HepG2 (cell line): ENCODE results near the gene CCDC201. TPM values are rescaled to one million over a fixed set of nuclear protein-coding genes. Genes with fewer than 3 reads are reported as not detected.
A peak's percentile ranks its signal among the peaks of the same experiment; 100 is the strongest.

Source experiments
- ATAC-seq: fragments of 200-7000 bp; cut with Tn5 transposase; 3 replicates; pipeline ENCODE4 v1.9.1; 2020; ENCODE audit warnings: mild to moderate bottlenecking, moderate library complexity
- BruUV-seq: library from RNA; stranded (reverse); fragments of 400-500 nt; replicated peaks from 2 replicates; lab custom pipeline; 2021; lab: Mats Ljungman, UMichigan
- CTCF ChIA-PET: fragments of 300-600 bp; formaldehyde crosslinking; extraction: SDS; loops from one replicate; lab custom pipeline; 2021; ENCODE audit warnings: low total read pairs, inconsistent platforms, low intra/inter-chr PET ratio; lab: Yijun Ruan, JAX
- POLR2A ChIA-PET: fragments of 350-600 bp; sonication (Branson Sonifier 250); formaldehyde crosslinking; loops from one replicate; lab custom pipeline; 2020; ENCODE audit warnings: antibody characterized with exemption, inconsistent platforms; lab: Yijun Ruan, JAX
- DNase-seq: peaks from one replicate; pipeline ENCODE4 v3.0.0-alpha.2; 2015; ENCODE audit warnings: low spot score
- FAIRE-seq: peaks from 3 replicates; lab custom pipeline; 2011; peaks lifted over from hg19 to GRCh38; lab: Jason Lieb, UNC
- H2AFZ ChIP-seq: one replicate; pipeline ENCODE4 v1.6.1; 2011; ENCODE audit warnings: low read length, inconsistent platforms
- H3K27ac ChIP-seq: fragments of 300-600 bp; 3 replicates; pipeline ENCODE4 v1.8.0; 2011; ENCODE audit warnings: mixed run types, mild to moderate bottlenecking, mixed read lengths, low read length, inconsistent platforms; ENCODE audit not compliant: insufficient read depth; ENCODE audit errors: extremely low read length
- H3K27me3 ChIP-seq, 2 experiments: fragments of 200-600 bp in 1 of 2; 2 replicates in 1 of 2; 3 replicates in 1 of 2; pipeline versions ENCODE4 v1.6.0 to v1.8.0; 2011; ENCODE audit warnings: low read length in 2 of 2, mild to moderate bottlenecking in 2 of 2, moderate library complexity in 2 of 2, inconsistent platforms in 1 of 2; ENCODE audit not compliant: insufficient read depth in 2 of 2, control insufficient read depth in 1 of 2
- H3K36me3 ChIP-seq, 2 experiments: fragments of 200-600 bp in 1 of 2; replicated peaks in 1 of 2; 2 replicates in 1 of 2; 3 replicates in 1 of 2; pipeline versions ENCODE4 v1.5.1 to v1.8.0; 2011; ENCODE audit warnings: low read length in 2 of 2, inconsistent platforms in 1 of 2; ENCODE audit not compliant: insufficient read depth in 2 of 2, control insufficient read depth in 1 of 2
- H3K4me1 ChIP-seq: 2 replicates; pipeline ENCODE4 v1.5.1; 2012; ENCODE audit warnings: low read length, inconsistent platforms; ENCODE audit not compliant: insufficient read depth
- H3K4me2 ChIP-seq: 2 replicates; pipeline ENCODE4 v1.6.0; 2011; ENCODE audit warnings: low read depth, low read length, inconsistent platforms
- H3K4me3 ChIP-seq, 3 experiments: fragments of 200-600 bp in 1 of 3; sonication (generic), shearing (Covaris generic) in 1 of 3; replicated peaks in 1 of 3; 2 replicates each; pipeline ENCODE4 v1.5.1; 2011 to 2016; ENCODE audit warnings: low read length in 3 of 3, inconsistent platforms in 2 of 3, low read depth in 2 of 3, mild to moderate bottlenecking in 2 of 3, control low read depth in 1 of 3, mixed read lengths in 1 of 3; ENCODE audit not compliant: insufficient read depth in 1 of 3
- H3K79me2 ChIP-seq: one replicate; pipeline ENCODE4 v1.6.1; 2011; ENCODE audit warnings: low read length, inconsistent platforms; ENCODE audit not compliant: insufficient read depth
- H3K9ac ChIP-seq: 2 replicates; pipeline ENCODE4 v1.6.0; 2011; ENCODE audit warnings: mild to moderate bottlenecking, low read depth, low read length, inconsistent platforms; ENCODE audit not compliant: insufficient read depth
- H3K9me3 ChIP-seq: 2 replicates; pipeline ENCODE4 v1.5.1; 2012; ENCODE audit warnings: mild to moderate bottlenecking, low read length
- H4K20me1 ChIP-seq: 2 replicates; pipeline ENCODE4 v1.6.0; 2011; ENCODE audit warnings: inconsistent platforms, mild to moderate bottlenecking, low read length, moderate library complexity; ENCODE audit not compliant: insufficient read depth
- ARID5B ChIP-seq: IDR thresholded peaks from 2 replicates; pipeline ENCODE4 v1.4.0; 2020; ENCODE audit warnings: mild to moderate bottlenecking, missing genetic modification reagents
- ESRRA ChIP-seq: sonication (generic); formaldehyde crosslinking; IDR thresholded peaks from 2 replicates; pipeline ENCODE4 v1.5.1; 2020; ENCODE audit warnings: mild to moderate bottlenecking, low read depth, missing genetic modification reagents
- HINFP ChIP-seq: sonication (generic); formaldehyde crosslinking; IDR thresholded peaks from 2 replicates; pipeline ENCODE4 v1.4.0; 2020; ENCODE audit warnings: low read depth, mild to moderate bottlenecking, missing genetic modification reagents
- ZMYM4 ChIP-seq: sonication (generic); formaldehyde crosslinking; IDR thresholded peaks from 2 replicates; pipeline ENCODE4 v1.8.1; 2023; ENCODE audit warnings: mild to moderate bottlenecking, missing genetic modification reagents
- ZNF639 ChIP-seq: conservative IDR thresholded peaks from 2 replicates; pipeline ENCODE4 v1.6.1; 2018; ENCODE audit warnings: missing genetic modification reagents
- ZNF687 ChIP-seq: sonication (generic); formaldehyde crosslinking; IDR thresholded peaks from 2 replicates; pipeline ENCODE4 v1.5.1; 2020; ENCODE audit warnings: mild to moderate bottlenecking, missing genetic modification reagents, moderate library complexity
- ZNF839 ChIP-seq: sonication (generic); formaldehyde crosslinking; IDR thresholded peaks from 2 replicates; pipeline ENCODE4 v1.4.0; 2020; ENCODE audit warnings: missing genetic modification reagents, mild to moderate bottlenecking, borderline replicate concordance
- ZNF841 ChIP-seq: sonication (generic); formaldehyde crosslinking; IDR thresholded peaks from 2 replicates; pipeline ENCODE4 v1.8.1; 2023; ENCODE audit warnings: missing genetic modification reagents, borderline replicate concordance
- WGBS: methylation state at CpG from one replicate; pipeline ENCODE4 v1.1.6; 2017; ENCODE audit warnings: low lambda C conversion rate; 5-methylcytosine and 5-hydroxymethylcytosine counted together
- in situ Hi-C: cut with HindIII; loops from 2 replicates; pipeline ENCODE4 v1.10.0; 2017; ENCODE audit warnings: low pct_unique_long_range_greater_than_20kb; ENCODE audit not compliant: extremely low pct_ligation_motif_present
- intact Hi-C: fragments of 100-400 bp; cut with micrococcal nuclease; formaldehyde crosslinking; loops from one replicate; pipeline ENCODE4 v1.10.0; 2022; ENCODE audit not compliant: unreplicated experiment
- polyA plus RNA-seq, 8 experiments: library from polyadenylated mRNA; depleted of rRNA in 3 of 8; stranded (reverse) in 7 of 8; unstranded in 1 of 8; fragments of >200 nt; fragmentation: Illumina TruSeq in 4 of 8; extraction: Trizol in 4 of 8; gene quantifications; 2 replicates each; pipeline versions ENCODE4 v1.2.1 to v1.2.3, GENCODE V29; 2011 to 2016; ENCODE audit warnings: low read depth in 4 of 8, missing spikeins in 1 of 8, mixed read lengths in 1 of 8; ENCODE audit not compliant: insufficient read depth in 1 of 8
- total RNA-seq, 5 experiments: library from RNA; depleted of rRNA; stranded (reverse); fragments of >200 nt; fragmentation: Illumina TruSeq; extraction: Trizol; gene quantifications; 2 replicates each; pipeline ENCODE4 v1.2.3, GENCODE V29; 2016; ENCODE audit warnings: low read depth in 1 of 5

The CCDC201 gene
- total and polyA plus RNA-seq, 2 of the 13 experiments (the other 11 are each of a cell fraction or from before 2014, with no cell fraction given) = 0.92 TPM; not detected in 1

GRCh38 chr7:45878457-45879144, 5.7 kb upstream of the CCDC201 start:
- FAIRE-seq (no peak), DNase-seq (no peak), ATAC-seq (no peak)
- no peaks in the 10 kb centered on the region for H3K27me3 ChIP-seq
- intact Hi-C loops = no loop called here
- H3K4me1 ChIP-seq = peaks cover 79% of the 10 kb centered on the region
- no peak overlapping the region for H3K4me2 ChIP-seq
- H3K9me3 ChIP-seq = peaks cover 20% of the 10 kb centered on the region
- H3K9ac ChIP-seq = no peak overlapping the region
- in situ Hi-C loops = no loop called here
- H4K20me1 ChIP-seq = no peaks in the 10 kb centered on the region
- no peaks in the 10 kb centered on the region for H3K36me3 ChIP-seq
- no peak overlapping the region for H2AFZ ChIP-seq
- no peak overlapping the region for H3K27ac ChIP-seq
- CTCF ChIA-PET = no interaction called here
- WGBS = 34% methylated on average over 3 of the region's 3 CpGs
- POLR2A ChIA-PET = interaction anchor here (1.9 kb wide), 1 partner anchor 10 kb away, joined by 15 read pairs; the partner anchor contains the start of gene IGFBP1
- no TSS peak for BruUV-seq
- no peak for TF ChIP-seq ZMYM4 (CRISPR knock-in tag)
- TF ChIP-seq HINFP = no peak
- no peak for TF ChIP-seq ESRRA (CRISPR knock-in tag)
- no peak for TF ChIP-seq ARID5B (CRISPR knock-in tag)
- TF ChIP-seq ZNF839 (CRISPR knock-in tag) = no peak
- peak; percentile 99; the same call in 1 of the 2 replicates for TF ChIP-seq ZNF841 (CRISPR knock-in tag)
- TF ChIP-seq ZNF639 (CRISPR knock-in tag) = no peak
- TF ChIP-seq ZNF687 = peak; percentile 51
- H3K79me2 ChIP-seq = no peaks in the 10 kb centered on the region
- no peak overlapping the region for H3K4me3 ChIP-seq
